Stimulated activated CD4-positive, alpha-beta T cell treated with anti-CD3 and anti-CD28 coated beads, Interleukin-1b, Interleukin-23, amount 100 ng/mL, for 24 hours (primary cell): ENCODE measurements around the gene MPST.

Source experiments
- DNase-seq, 4 experiments: peaks; one replicate each; pipeline ENCODE4 v3.0.0-alpha.2; 2020; ENCODE audit warnings: low read depth in 4 of 4, low spot score in 1 of 4

The MPST gene

GRCh38 chr22:37000676-37001534, 18.6 kb upstream of the MPST start:
- DNase-seq: no peak

GRCh38 chr22:37001826-37002225, 17.7 kb upstream of the MPST start:
- DNase-seq: no peak

- no peak for DNase-seq
These were observed 16.9 kb upstream of the MPST start for GRCh38 chr22:37002633-37003032.

GRCh38 chr22:37007651-37008050, 11.9 kb upstream of the MPST start:
- no peak for DNase-seq

GRCh38 chr22:37008365-37008764, 11.2 kb upstream of the MPST start:
- DNase-seq: no peak

- DNase-seq: no peak
These were observed 10.1 kb upstream of the MPST start for GRCh38 chr22:37009490-37009889.

GRCh38 chr22:37010174-37010573, 9.4 kb upstream of the MPST start:
- DNase-seq: no peak

GRCh38 chr22:37010976-37011375, 8.6 kb upstream of the MPST start:
- no peak for DNase-seq

- DNase-seq: no peak
These were observed 8.1 kb upstream of the MPST start for GRCh38 chr22:37011472-37011871.

GRCh38 chr22:37012262-37012904, 7.2 kb upstream of the MPST start:
- DNase-seq: no peak

GRCh38 chr22:37012956-37013355, 6.6 kb upstream of the MPST start:
- no peak for DNase-seq

GRCh38 chr22:37014415-37014806, 5.1 kb upstream of the MPST start:
- DNase-seq: no peak

GRCh38 chr22:37014835-37015586, 4.5 kb upstream of the MPST start:
- no peak for DNase-seq

- no peak for DNase-seq
These were observed 4.0 kb upstream of the MPST start for GRCh38 chr22:37015587-37015878.

GRCh38 chr22:37016134-37016910, 3.2 kb upstream of the MPST start:
- no peak for DNase-seq

GRCh38 chr22:37017356-37017755, 2.2 kb upstream of the MPST start:
- DNase-seq: no peak

- DNase-seq: no peak
These were observed 1.3 kb upstream of the MPST start for GRCh38 chr22:37018086-37018814.

- DNase-seq: no peak
These were observed 680 bp upstream of the MPST start for GRCh38 chr22:37018815-37019308.

- DNase-seq: no peak
These were observed 594 bp downstream of the MPST start for GRCh38 chr22:37020192-37020479.

GRCh38 chr22:37021041-37021440, 1.5 kb downstream of the MPST start:
- no peak for DNase-seq
